Transverse colon (tissue), 3 donors: ENCODE measurements around the gene VPS13D.
"Not testable (repeated sequence)": the region's sequence is repeated elsewhere in the genome, so short reads cannot be mapped to it uniquely, and the experiment has no call there.

Experiments used
- EP300 ChIP-seq: sonication (generic); formaldehyde crosslinking; IDR thresholded peaks from one replicate; pipeline ENCODE4 v1.6.1; 2017; ENCODE audit warnings: antibody characterized with exemption, low read depth
- POLR2A ChIP-seq: fragments of 450-650 bp; IDR thresholded peaks from one replicate; pipeline ENCODE4 v1.6.1; 2016; ENCODE audit warnings: antibody characterized with exemption, mild to moderate bottlenecking, moderate library complexity
- TF ChIP-seq, protein P1 (sequence below), 5 experiments: fragments of 200-600 bp in 3 of 5; fragments of 450-650 bp in 2 of 5; sonication (generic) in 3 of 5; IDR thresholded peaks; 1 replicate in 2 of 5; 2 replicates in 3 of 5; pipeline ENCODE4 v1.5.1; 2016 to 2017; ENCODE audit warnings: antibody characterized with exemption in 5 of 5, inconsistent platforms in 3 of 5, mild to moderate bottlenecking in 2 of 5, moderate library complexity in 1 of 5

DNA sequence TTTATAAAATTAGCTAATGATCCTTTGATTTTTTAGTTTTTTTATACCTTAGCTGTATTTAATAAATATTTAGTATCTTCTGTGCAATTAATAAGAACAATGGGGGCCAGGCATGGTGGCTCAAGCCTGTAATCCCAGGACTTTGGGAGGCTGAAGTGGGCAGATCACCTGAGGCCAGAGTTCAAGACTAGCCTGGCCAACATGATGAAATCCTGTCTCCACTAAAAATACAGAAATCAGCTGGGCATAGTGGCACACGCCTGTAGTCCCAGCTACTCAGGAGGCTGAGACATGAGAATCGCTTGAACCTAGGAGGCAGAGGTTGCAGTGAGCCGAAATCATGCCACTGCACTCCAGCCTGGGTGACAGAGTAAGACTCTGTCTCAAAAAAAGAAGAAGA is 241.1 kb downstream of the VPS13D start:
- TF ChIP-seq, protein P1, sequence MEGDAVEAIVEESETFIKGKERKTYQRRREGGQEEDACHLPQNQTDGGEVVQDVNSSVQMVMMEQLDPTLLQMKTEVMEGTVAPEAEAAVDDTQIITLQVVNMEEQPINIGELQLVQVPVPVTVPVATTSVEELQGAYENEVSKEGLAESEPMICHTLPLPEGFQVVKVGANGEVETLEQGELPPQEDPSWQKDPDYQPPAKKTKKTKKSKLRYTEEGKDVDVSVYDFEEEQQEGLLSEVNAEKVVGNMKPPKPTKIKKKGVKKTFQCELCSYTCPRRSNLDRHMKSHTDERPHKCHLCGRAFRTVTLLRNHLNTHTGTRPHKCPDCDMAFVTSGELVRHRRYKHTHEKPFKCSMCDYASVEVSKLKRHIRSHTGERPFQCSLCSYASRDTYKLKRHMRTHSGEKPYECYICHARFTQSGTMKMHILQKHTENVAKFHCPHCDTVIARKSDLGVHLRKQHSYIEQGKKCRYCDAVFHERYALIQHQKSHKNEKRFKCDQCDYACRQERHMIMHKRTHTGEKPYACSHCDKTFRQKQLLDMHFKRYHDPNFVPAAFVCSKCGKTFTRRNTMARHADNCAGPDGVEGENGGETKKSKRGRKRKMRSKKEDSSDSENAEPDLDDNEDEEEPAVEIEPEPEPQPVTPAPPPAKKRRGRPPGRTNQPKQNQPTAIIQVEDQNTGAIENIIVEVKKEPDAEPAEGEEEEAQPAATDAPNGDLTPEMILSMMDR (IDR thresholded peaks at IDR 0.05) = not testable (repeated sequence)
- TF ChIP-seq EP300, POLR2A: not testable (repeated sequence)
